HG03139 (cell line): ENCODE measurements around the gene ETS1.
A peak's percentile ranks its signal among the peaks of the same experiment; 100 is the strongest.

Experiments
- ATAC-seq: cut with Tn5 transposase; IDR thresholded peaks from one replicate; pipeline ENCODE4 v1.9.1; 2021; ENCODE audit not compliant: unreplicated experiment

Gene ETS1

DNA sequence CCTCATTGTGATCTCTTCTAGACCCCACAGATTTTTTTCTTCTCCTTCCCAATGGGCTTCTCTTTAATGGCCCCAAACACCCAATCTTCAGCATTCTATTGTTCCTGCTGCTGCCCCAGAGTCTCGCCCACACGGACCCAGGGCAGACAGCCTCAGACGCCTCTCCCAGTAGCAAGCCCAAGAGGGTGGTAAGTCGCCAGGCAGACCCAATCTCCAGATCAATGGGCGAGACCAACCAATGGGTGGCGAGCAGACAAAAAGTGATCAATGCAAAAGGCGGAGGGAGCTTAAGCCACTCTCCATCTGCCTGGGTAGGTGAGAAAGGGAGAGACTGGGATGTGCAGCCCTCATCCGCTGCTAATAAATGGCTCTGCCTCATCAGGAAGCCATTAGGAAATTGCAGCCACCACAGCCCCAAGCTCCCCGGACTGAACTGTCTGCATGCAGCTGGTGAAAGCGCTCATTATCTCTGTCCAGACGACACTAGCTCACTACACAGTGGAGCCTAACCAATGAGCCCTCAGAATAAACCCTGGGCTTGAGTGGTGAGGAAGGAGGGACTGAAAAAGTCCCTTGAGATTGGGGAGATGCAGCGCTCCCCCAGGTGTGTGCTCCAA, 81.8 kb downstream of the ETS1 start:
- no peak for ATAC-seq

DNA sequence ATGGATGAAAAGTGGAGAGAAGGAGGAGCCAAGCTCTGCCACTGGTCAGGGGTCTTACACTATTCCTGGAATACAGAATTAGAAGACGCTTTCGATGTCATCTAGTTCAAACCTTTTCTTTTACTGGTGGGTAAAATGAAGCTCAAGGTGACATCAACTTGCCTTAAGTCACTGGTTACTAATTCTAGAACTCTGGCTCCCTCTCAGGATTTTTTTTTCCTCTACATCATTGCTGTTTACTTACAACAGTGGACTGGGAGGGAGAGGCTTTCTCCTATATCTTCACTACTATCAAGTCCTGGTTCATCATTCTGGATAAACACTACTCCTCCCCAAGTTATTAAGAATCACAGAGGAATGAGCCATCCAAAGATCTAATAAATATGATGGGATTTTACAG, 82.9 kb downstream of the ETS1 start:
- no peak for ATAC-seq

DNA sequence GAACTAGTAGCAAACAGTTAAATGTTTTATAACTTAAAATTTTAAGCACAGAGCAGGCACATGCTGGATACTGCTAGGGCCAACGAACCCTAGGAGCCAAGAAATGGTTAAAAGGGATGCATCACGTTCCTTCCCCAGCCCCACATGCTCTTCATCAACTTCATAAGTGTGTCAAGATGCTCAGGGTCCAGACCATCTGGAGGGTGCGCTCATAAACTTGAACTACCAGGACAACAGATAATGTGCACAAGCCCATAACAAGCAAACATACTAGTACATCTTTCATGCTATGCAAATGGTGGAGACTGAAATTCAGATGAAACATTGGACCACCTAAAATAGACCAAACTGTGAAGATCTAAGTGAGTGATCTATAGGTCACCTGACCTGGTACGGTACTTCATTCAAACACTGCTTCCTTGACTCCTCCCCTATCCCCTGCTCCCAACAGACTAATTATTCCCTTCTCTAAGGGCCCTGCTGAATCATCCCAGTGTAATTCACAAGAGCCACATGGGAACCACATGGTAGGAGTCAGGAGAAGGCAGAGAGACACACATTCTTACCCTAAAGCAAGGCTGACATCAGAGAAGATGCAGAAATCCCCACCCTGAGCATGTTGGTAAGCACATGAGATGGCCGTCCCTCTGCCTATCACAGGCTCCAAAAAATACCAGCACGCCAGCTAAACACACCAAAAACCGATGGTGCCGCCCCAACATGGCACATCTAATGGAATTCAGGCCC, 83.9 kb downstream of the ETS1 start:
- ATAC-seq = no peak

DNA sequence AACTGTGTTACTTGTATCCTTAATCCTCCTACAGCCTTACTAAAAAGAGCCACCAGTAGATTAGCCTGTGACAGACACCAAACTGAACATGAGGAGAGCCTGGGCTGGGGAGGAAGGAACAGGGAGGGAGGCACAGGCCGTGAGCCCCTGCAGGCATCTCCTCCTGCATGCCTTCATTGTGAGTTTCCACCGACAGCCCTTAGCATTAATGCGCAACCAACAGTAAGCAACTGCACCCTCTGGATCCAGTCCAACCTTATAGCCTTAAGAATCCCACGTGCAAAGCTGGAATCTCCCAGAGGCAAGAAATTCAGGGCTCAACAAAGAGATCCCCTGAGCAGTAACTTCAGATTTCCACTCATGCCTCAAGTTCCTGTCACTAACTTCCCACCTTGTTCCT, 84.6 kb downstream of the ETS1 start:
- no peak for ATAC-seq

DNA sequence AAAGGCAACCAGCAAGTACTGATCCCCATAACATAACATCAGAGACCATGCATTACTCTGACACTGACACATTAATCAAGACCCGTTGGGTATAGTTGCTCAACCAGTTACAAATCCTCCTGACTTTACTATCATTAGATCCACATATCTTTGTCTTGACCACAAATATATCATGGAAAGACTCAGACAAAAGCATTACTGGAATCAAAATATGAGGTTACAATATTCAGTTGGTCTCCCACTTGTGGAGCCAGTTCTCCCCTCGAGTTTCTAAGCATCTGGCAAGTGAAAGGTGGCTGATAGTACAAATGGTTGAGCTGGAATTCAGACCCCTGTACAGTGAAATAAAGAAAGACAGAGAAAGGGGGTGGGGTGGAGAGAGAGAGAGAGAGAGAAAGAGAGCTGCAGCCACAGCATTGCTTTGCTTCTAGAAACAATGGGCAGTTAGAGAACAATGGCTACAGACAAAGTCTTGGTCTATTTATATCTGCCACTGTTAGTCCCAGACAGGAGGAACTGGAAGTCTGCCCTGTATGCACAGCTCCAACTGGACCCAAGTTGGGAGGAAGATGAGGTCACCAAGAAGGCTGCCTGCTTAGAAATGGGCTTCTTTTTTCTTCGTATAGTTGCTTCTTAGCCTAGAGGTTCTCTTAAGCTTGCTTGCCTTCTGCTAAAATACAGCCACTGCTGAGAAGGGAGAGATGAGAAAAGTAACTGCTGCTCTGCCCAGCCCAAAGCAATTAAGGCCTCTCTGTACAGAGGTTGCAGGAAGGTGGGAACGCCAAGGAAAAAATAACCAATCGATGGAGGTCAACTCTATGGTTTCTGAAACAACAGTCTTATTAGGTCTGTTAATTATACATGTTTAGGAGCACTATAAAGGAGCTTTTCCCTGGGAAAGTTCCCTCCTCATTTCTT, 85.5 kb downstream of the ETS1 start:
- ATAC-seq = no peak

DNA sequence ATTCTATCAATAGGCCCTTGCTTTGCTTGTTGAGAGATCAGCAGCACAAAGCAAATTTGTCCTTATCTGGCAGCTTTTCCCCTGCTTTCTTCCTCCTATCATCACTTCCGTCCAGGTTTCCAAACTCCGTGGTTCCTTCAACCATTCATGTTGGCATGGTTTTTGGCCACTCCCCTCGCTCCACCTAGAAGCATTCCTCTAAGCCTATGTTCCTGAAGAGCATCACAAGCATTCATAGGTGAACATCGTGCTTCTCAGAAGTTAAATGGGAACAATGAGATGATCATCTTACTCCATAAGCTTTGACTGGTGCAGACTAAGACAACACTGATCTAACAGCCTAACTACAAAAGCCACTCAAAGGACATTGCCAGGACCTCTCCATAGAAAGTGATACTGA, 86.3 kb downstream of the ETS1 start:
- ATAC-seq = no peak

DNA sequence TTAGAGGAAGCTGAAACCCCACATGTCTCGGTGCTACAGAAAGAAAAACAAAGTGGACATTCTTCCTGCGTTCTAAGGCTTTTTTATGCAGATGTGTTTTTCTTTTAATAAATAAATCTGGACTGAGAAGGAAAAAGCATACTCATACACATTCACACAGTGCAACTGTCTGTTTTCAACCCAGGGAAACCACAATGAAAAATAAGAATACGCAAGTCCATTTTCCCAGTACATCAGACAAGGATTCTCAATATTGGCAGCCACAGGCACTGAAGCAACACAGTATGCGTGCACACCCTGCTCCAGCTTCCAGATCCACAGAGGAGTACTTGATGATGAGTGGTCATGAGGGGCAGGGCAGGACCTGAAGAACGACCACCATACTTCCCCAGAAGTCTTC, 86.9 kb downstream of the ETS1 start:
- no peak for ATAC-seq

DNA sequence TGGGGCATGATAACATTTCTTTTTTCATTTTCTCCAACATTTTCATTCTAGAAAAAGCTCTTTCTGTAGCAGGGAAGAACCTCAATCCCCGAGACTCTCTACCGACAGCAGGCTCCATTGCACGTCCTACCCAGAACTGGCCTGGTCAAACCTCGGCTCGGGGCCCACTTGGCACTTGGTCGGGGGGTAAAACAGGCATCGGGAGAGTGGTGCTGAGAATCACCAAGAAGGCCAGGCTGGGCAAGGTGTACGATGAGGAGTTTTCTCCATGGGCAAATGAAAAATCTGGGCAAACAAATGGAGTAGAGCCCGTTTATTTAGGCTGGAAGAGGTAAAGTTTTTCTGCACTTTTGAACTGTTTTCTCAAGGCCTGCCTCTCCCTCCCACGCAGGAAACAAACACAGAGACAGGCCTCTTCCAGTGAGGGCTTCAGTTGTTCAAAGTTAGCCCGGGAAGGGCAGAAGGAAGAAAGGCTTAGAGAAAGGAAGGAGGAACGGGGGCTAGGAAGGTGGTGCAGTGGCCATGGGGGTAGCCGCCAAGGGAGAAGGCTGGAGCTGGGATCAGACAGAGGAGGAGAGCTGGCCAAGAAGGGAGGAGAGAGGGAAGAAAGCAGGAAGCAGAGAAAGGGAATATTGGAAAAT, 87.6 kb downstream of the ETS1 start:
- ATAC-seq = no peak

DNA sequence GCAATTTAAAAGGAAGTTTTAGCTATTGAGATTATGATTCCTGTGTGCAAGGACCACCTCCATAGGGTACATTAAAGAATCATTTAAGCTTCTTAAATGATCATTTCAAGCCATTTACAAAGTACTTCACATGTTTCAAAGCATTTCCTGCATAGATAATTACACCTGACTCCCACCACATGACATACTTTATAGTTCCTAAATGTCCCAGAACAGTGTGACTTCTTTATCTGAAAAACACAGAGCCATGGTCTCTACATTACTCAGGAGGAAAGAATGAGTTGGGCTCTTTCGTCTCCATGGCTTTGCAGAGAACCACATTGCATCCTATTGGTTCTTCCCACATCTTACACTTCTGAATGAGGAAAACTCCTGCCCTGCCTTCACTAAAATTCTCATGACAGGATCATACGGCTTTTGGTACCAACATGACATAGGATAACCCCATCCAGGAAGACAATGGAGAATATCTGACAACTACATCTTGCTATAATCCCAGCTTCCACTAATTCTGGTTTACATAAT, 88.6 kb downstream of the ETS1 start:
- ATAC-seq = no peak

DNA sequence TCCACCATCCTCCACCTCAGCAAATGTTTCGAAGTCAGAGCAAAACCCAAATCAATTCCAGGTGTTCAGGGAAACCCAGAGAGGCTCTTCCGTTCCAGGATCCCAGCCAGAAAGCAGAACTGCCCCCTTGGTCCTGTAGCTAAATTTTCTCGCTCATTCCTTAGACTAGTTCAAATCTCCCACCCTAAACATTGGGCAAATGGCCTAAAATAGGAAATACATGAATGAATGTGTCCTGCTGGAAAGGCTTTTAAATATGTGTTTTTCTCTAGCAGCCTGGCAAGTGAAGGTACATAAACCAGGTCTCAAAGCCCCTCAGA, 89.6 kb downstream of the ETS1 start:
- no peak for ATAC-seq

DNA sequence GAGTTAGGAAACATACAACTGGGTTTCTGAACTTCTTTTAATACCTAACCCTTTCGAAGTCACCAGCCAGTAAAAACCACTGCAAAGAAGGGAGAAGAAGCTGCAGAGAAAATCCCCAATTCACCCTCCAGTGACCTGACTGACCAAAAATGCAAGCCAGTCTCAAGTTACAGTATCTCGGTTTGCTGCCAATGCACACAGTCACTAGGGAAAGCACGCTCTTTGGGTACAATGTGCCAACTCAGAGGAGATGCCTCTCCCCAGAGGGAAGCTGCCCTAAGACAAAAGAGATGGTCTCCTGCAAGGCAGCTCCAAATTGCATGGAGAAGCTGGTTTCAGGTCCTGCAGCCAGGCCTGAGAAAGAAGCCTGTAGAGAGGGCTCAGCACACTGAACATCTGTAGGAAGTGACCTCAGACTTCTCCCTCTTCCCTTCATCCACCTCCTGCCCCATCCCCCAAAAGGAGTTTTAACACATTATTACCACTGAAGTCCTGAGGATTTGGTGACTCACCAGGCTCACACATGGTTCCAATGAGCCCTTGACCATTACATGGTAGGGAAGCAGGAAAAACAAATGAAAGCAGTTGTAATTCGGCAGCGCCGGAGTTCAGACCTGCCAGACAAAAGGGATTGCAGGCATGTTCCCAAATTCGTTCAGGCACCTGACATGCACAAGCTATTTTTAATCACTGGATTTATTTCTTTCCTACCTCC, 90.1 kb downstream of the ETS1 start:
- peak; percentile 64 for ATAC-seq

DNA sequence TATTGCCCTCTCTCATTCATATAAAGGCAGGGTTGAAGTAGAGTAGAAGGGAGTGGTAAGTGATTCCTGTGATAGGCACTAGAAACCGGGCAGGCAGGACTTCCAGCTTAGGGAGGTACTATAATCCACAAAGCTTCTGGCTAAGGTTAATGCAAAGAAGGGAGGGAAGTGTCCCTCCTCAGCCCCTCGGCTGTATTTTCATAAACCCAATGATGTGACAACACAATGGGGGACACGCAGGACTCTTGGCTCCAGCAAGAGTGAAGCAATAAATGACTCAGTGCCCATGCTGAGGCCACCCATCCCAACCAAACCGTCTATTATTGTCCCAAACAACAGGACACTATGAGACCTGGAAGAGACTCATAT, 90.7 kb downstream of the ETS1 start:
- no peak for ATAC-seq

DNA sequence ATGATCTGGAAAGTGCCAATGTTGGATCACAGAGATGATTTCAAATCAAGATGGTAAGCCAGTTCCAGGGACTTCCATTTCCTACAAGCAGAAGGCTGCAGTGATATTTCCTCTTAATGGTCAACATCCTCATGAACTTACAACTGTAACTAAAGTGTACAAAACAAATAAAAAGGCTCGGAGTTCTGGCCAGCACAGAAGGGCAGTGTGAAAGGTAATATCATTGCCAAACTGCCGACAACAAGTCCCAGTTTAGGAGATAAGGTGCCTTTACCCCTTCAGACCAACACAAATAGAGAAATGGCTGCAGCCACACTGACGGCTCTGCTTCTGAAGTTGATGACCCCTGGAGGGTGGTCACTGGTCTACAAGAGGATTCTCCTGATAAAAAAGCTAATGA, 91.1 kb downstream of the ETS1 start:
- no peak for ATAC-seq

DNA sequence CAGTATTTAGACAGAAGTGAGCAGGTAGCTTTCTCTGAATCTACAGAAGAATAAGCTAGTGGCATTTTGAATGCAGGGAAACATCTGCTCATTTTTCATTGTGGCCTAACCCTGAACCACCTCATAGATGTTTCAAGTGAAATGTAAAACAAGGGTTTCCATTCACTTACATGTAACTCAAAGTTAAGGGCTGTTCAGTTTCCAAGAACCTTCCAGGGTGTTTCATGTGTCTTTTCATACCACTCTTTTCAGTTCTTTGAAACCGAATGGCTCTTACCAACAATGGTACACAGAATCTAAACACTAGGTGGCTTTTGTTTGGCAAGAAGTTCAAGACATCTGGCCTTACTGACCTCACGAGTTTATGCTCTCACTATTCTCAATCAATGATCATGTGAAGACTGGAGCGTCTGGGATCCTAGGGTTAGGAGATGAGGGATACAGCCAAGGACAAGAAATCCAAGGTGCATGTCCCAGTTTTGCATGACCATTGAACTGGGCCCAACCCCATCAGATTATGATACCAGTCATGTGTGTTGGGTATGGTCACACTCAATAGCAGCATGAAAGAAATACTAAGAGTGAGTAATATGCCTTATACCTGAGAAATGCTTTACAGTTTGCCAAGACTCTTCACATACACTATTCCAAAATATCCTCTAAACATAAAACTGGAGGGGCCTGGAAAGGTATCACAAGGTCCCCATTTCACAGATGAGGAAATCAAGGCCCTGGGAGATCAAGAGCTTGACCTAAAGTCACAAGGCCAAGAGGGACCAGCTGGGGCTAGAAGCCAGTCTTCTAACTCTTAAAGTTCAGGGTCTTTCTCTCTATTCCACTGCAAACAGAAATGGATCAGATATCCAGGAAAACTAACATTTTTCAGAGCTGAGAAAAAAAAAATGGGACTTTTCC, 92.7 kb downstream of the ETS1 start:
- no peak for ATAC-seq

DNA sequence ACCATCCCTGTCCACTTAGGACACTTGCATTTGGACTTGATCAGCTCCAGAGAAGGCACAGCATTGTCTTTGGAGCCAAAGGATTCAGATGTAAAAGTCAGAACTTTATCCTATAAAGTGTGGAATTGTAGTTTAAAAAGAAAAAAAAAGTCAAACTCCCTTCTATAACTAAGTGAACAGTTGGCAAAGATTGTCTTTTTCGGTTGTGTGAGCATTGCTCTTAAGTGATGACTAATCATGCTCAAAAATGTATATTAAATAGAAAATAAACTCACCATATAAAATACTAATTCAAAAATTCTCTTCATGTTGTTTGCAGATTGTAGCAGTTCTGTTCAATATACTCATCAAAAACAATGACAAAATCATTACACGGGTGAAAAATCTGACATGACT, 93.8 kb downstream of the ETS1 start:
- no peak for ATAC-seq

DNA sequence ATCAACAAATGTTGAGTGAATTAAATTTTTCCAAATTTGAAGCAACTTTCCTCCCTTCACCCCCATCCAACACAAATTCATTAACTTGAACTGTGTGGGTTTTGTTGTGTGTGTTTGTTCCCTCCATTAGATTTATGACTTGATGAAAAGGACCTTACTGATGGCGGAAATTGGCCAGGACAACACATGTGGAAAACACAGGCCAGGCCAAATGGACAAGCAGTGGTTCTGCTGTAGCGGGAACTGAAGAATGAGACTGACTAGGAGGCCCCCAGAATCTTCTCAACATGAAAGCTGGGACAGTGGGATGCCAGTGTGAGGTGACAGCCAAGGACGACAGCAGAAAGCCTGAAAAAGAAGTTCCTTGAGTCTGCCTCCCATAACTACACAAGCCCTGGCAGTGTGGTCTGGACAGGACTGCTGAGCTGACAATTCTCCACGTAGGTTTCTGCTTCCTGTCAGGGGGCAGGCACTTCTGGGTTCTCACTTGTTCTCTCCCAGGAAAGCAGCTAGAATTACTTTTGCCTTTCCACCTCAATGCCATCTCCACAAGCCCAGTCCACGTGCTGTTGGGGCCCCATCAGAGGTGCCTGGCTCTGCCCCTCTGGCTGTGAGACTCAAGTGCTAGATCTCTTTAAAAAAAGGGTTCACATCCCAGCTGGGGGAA, 94.3 kb downstream of the ETS1 start:
- ATAC-seq = no peak

DNA sequence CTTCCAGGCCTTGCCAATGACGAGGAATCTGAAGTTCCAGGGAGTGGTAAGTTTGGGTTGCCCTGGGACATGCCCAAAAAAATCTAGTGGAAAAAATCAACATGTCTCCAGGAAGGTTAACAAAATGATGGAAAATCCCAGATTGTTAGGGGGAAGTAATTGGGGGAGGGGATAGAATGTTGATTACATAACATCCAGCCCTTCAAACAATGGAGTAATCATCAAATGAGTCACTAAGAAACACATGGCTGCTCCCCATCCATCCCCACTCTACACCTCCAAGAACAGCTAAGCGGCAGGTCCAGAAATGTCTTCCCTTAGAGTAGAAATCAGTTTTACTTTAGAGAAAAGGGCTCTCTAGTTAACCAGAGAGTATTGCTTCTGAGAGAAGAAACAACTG, 94.9 kb downstream of the ETS1 start:
- ATAC-seq = no peak

DNA sequence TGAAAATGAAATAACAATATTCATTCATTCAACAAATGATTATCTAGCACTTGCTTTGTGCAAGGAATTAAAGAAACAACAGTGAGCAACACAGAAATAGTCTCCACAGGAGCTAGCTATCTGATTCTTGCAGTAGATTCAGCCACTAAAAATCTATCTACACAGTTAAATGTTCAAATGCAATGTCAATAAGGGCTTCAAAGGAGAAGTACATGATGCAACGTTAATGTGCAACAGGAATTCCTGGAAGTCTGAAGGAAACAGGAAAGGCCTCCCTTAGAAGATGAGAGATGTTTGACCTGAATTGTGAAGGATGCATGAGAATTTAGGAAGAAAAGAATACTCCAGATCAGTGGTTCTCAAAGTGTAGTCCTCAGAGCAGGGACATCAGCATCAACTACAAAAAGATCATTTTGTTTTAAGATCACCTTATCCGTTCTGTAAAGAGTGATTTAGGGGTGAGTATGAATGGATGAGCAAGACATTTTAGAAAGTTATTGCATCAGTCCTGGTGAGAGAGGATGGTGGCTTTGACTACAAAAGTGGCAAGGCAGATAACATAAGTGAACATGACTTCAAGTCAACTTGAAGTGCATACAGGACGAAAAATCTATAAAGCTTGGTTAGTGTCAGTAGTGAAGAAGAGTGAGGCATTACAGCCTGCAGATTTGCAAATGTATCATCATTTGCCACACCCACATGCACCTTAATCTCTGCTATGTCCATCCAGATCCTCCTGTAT, 96.0 kb downstream of the ETS1 start:
- ATAC-seq = no peak

DNA sequence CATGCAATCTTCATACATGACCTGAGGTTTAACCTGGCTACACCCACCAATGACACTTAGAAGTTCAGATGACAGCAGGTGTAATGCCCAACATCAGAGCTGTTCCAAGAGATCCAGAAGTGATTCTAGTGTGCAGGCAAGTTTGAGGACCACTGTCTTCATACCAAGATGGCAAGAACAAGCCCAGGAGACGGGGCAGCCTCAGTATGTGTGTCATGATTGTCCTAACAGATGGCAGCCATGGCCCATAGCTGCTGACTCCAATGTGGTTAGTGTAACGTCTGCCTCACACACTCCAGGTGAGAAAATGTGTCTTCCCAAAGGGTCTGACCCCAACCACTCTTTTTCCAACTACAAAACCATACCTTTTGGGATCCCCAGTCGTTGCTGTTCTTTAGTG, 97.3 kb downstream of the ETS1 start:
- no peak for ATAC-seq
